Fibroblast of villous mesenchyme (primary cell): Measurements from ENCODE around the gene JADE2. TPM values are rescaled to one million over a fixed set of nuclear protein-coding genes. Genes with fewer than 3 reads are reported as not detected.

Source experiments
- DNase-seq: peaks from one replicate; pipeline ENCODE4 v3.0.0-alpha.2; 2010; ENCODE audit warnings: low read depth
- H3K4me3 ChIP-seq: 2 replicates; pipeline ENCODE4 v1.5.1; 2011; ENCODE audit warnings: low read depth, mild to moderate bottlenecking, low read length
- total RNA-seq: library from RNA; depleted of rRNA; stranded (reverse); fragments of >200 nt; gene quantifications from 2 replicates; pipeline ENCODE4 v1.2.3, GENCODE V29; 2012
- TF ChIP-seq, protein P1 (sequence below): IDR thresholded peaks from 2 replicates; pipeline ENCODE4 v1.5.1; 2012; ENCODE audit warnings: low read depth, mild to moderate bottlenecking, low read length; ENCODE audit not compliant: insufficient read depth

JADE2 gene
- total RNA-seq, 1 donor: 35.4 TPM

DNA sequence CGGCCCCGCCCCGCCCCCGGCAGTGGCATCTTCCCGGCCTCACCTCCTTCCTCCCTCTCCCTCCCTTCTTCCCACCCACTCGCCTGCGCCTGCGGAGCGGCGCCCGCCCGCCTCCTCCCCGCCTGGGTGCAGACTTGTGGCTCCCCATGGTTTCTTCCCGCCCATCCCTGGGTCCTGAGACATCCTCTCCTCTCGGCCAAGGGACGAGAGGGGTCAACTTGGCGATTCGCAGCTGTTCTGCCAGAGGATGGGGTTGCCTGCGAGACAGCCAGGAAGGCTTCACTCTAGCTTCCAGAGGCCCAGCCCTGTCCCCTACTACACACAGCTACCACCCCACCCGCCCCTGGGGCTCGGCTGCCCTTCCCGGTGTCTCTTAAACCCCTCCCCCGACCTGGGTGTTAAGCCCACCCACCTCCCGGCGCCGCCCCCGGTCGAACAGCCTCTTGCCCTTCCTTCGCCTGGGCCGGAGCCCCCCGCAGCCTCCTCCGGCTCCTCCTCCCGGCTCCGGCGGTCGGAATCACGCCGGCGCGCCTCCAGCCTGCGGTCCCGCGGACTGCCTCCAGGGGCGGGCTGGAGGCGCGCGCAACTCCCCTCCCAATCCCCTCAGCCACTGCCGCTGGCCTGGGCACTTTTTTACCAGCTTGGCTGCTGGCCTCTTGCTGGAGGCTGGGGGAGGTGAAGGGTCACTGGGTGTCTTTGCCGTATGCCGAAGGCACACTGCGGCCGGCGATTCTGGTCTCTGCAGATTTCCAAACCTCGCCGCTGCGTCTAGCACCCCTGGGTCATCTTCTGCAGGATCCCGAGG, 1.9 kb downstream of the JADE2 start:
- TF ChIP-seq, protein P1, sequence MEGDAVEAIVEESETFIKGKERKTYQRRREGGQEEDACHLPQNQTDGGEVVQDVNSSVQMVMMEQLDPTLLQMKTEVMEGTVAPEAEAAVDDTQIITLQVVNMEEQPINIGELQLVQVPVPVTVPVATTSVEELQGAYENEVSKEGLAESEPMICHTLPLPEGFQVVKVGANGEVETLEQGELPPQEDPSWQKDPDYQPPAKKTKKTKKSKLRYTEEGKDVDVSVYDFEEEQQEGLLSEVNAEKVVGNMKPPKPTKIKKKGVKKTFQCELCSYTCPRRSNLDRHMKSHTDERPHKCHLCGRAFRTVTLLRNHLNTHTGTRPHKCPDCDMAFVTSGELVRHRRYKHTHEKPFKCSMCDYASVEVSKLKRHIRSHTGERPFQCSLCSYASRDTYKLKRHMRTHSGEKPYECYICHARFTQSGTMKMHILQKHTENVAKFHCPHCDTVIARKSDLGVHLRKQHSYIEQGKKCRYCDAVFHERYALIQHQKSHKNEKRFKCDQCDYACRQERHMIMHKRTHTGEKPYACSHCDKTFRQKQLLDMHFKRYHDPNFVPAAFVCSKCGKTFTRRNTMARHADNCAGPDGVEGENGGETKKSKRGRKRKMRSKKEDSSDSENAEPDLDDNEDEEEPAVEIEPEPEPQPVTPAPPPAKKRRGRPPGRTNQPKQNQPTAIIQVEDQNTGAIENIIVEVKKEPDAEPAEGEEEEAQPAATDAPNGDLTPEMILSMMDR: peak; percentile 87
- H3K4me3 ChIP-seq: peak overlapping the region; percentile 86
- DNase-seq: peak; percentile 91

DNA sequence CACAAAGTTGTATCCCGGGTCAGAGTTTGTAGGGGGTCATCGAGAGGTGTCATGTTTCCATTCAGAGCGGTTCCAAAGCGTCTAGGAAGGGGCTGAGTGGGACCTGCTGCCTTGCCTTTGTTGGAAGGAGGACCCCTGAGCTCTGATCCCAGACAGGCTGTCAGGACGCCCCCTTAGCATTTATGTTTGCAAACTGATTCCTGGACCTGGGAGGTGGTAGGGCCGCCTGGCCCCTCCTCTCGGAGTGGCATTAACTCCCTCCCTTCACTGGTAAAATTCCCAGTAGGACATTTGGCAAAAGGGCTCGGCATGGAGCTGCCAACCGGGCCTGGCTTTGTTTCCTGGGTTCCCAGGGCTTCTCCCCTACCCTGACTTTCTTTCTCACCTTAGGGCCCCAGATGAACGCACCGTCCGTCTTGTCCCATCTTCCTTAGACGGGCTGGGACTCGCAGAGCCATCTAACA, 2.5 kb downstream of the JADE2 start:
- TF ChIP-seq, protein P1: no peak
- DNase-seq: no peak
- peak overlapping the region; percentile 86 for H3K4me3 ChIP-seq

DNA sequence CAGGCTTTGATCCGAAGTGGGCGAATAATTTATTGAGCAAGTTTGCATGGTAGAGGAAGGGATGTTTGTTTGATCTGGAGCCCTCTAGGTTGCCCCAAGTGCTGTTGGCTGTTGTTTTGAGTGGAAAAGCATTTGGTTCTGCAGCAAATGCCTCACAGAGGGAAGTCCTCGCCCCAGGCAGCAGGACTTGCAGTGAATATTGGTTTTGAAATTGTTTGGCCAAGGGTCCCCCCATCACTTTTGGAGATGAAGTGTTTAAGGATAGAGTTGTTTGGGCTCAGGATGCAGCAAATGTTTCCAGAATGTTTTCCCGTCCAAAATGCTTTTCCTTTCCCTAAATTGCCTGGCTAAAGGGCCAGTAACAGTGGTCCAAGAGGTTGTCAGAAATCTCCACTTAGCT, 3.1 kb downstream of the JADE2 start:
- TF ChIP-seq, protein P1: no peak
- no peak for DNase-seq
- peak overlapping the region; percentile 86 for H3K4me3 ChIP-seq

DNA sequence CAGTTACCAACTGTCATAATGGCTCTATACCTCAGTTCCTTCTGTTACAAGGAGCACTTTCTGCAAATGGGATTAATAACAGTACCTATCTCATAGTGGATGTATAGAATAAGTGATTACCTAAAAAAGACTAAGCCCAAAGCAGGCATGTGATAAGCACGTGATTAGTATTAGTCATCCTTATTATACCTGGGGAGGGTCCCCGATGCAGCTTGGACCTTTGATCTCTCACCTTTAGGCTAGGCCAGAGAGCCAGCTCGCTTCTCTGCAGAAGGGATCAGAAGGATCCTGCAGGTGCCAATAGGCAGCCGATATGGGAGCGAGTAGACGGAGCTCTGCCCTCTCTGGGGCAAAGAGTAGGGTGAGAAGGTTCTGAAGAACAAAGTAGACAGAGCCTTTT, 4.0 kb downstream of the JADE2 start:
- TF ChIP-seq, protein P1: no peak
- no peak for DNase-seq

DNA sequence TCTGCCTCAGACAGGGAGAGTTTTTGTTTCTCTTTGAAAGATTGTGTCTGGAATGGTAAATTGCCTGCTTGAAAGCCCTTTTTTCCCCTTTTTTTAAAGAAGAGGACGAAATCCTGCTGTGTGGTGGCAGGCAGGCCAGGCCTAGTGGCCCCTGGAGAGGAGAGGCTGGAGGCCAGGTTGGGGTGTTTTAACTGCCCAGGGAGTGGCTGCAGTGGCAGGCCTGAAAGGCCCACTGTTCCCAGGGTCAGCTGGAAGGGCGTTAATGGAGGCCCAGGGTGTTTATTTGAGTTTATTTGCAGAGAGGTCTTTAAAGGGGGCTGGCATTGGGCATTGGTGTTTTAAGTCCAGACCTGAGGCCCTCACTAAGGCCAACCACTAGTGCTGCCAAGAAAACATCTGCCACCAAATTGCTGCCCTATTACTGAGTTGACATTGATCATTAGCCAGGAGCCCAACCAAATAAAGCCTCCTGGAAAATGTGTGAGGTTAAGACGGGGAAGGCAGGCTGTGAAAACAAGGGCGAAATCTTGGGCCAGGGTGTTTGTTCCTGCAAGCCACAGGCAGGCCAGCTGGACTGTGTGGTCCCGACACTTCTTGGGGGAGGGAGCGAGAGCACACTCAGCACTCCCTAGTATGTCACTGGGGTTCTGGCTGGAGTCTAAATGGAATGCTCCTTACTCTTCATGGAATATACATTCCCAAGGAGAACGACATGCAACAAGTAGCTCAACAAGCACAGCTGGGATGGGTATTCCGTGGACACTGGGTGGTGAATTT, 5.0 kb downstream of the JADE2 start:
- H3K4me3 ChIP-seq: no peak overlapping the region
- TF ChIP-seq, protein P1: no peak
- peak; percentile 80 for DNase-seq

More for the DNA sequence above, 4.0 kb downstream of the JADE2 start:
- H3K4me3 ChIP-seq: no peak overlapping the region

DNA sequence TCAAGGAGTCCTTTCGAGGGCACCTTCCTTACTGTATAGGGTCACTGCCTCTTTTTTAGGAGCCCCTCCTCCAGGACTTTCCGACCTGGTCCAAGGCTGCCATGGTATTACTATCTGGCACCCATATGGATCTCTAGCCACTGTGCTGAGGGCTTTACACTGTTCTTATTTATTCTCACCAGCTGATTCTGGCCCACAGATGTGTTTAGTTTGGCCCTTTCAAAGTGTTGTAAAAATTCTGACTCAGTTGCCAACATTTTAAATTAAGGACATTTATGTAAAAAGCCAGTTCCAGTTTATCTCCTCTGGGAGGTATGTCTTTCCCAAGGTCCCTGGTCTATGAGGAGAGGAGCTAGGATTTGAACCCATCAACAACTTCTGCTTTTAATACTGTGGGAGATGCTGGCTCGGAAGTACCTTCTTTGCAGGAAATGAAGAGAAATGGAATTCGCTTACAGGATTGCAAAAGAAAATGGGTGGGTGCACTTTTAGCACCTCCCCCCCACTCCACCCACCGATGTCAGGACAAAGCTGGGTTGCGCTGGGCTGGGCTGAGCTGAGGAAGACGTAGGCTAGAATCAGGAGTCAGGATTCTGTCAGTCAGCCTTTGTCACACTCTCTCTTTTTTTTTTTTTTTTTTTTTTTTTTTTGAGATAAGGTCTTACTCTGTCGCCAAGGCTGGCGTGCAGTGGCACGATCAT, 7.8 kb downstream of the JADE2 start:
- H3K4me3 ChIP-seq: no peak overlapping the region
- TF ChIP-seq, protein P1: no peak
- DNase-seq: no peak
